Breast epithelium (tissue), 4 donors: ENCODE data around the gene MRPS10. TPM values are rescaled to one million over a fixed set of nuclear protein-coding genes. Genes with fewer than 3 reads are reported as not detected.
"Not testable (repeated sequence)": the region's sequence is repeated elsewhere in the genome, so short reads cannot be mapped to it uniquely, and the experiment has no call there.

Source experiments
- DNase-seq, 2 donors: peaks; one replicate each; pipeline ENCODE4 v3.0.0-alpha.2; 2019; ENCODE audit warnings: low spot score in 2 of 2
- H3K27ac ChIP-seq, 2 donors: fragments of 200-600 bp; sonication (generic) in 1 of 2; one replicate each; pipeline ENCODE4 v1.5.1; 2016 to 2019; ENCODE audit warnings: mild to moderate bottlenecking in 1 of 2
- H3K27me3 ChIP-seq, 2 donors: fragments of 200-600 bp; sonication (generic) in 1 of 2; one replicate each; pipeline versions ENCODE4 v1.5.1 to v1.6.0; 2017 to 2019; ENCODE audit warnings: control low read depth in 1 of 2, mild to moderate bottlenecking in 1 of 2
- H3K36me3 ChIP-seq: fragments of 200-600 bp; one replicate; pipeline ENCODE4 v1.5.1; 2019
- H3K4me1 ChIP-seq, 2 donors: fragments of 200-600 bp; sonication (generic); one replicate each; pipeline ENCODE4 v1.5.1; 2016 to 2019; ENCODE audit warnings: control low read depth in 1 of 2
- H3K4me3 ChIP-seq, 3 donors: fragments of 200-600 bp; sonication (generic); 1 replicate in 2 of 3; 2 replicates in 1 of 3; pipeline ENCODE4 v1.5.1; 2016 to 2019; ENCODE audit warnings: mild to moderate bottlenecking in 3 of 3, moderate library complexity in 2 of 3
- H3K9me3 ChIP-seq, 2 donors: fragments of 200-600 bp; sonication (generic) in 1 of 2; one replicate each; pipeline ENCODE4 v1.5.1; 2016 to 2019; ENCODE audit warnings: control low read depth in 1 of 2
- POLR2A ChIP-seq: fragments of 450-650 bp; IDR thresholded peaks from one replicate; pipeline ENCODE4 v1.6.1; 2016; ENCODE audit warnings: antibody characterized with exemption, mild to moderate bottlenecking, moderate library complexity
- POLR2AphosphoS5 ChIP-seq, 3 donors: sonication (generic); formaldehyde crosslinking; IDR thresholded peaks; one replicate each; pipeline ENCODE4 v1.6.1; 2017; ENCODE audit warnings: antibody characterized with exemption in 3 of 3
- intact Hi-C: fragments of 100-400 bp; cut with DNase I; formaldehyde crosslinking; loops from one replicate; pipeline ENCODE4 v1.15.1; 2023; ENCODE audit warnings: low total_unique reads
- total RNA-seq, 3 donors: library from RNA; depleted of rRNA; stranded (reverse); fragments of >200 nt; gene quantifications; one replicate each; pipeline ENCODE4 v1.1.0, GENCODE V29; 2016
- TF ChIP-seq, protein P1 (sequence below), 3 donors: fragments of 450-650 bp; IDR thresholded peaks; one replicate each; pipeline ENCODE4 v1.5.1; 2016 to 2017; ENCODE audit warnings: antibody characterized with exemption in 3 of 3, mild to moderate bottlenecking in 3 of 3, moderate library complexity in 3 of 3

Gene MRPS10
- total RNA-seq, 3 donors from 2014 or later: 25.6 to 37.0 (median 33.4) TPM

DNA sequence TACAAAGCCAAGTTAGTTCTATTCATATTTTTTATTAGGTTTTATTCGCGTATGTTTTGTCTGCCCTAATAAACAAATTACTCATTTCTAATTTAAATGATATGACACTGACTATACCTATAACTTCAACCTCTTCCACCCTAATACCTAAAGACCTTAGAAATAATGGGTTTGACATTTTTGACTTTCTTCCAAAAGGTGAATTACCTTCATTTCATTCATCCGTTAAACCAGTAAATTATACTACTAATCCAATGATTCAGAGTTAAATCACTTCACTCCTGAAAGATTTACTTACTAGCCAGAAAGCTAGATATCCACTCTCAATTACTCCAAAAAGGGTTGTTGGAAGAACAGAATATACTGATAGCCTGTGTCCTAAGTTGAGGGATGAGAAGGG, 5.2 kb downstream of the MRPS10 start:
- Histone ChIP-seq H3K9me3 (no peaks in the 10 kb centered on the region), H3K4me1 (no peaks in the 10 kb centered on the region), H3K4me3 (no peak overlapping the region), H3K27ac (no peak overlapping the region), H3K36me3 (no peaks in the 10 kb centered on the region), H3K27me3 (no peaks in the 10 kb centered on the region)
- intact Hi-C loops: no loop called here
- DNase-seq: no peak
- TF ChIP-seq POLR2A (no peak), POLR2AphosphoS5 (IDR thresholded peaks at IDR 0.05) (no peak)
- TF ChIP-seq, protein P1, sequence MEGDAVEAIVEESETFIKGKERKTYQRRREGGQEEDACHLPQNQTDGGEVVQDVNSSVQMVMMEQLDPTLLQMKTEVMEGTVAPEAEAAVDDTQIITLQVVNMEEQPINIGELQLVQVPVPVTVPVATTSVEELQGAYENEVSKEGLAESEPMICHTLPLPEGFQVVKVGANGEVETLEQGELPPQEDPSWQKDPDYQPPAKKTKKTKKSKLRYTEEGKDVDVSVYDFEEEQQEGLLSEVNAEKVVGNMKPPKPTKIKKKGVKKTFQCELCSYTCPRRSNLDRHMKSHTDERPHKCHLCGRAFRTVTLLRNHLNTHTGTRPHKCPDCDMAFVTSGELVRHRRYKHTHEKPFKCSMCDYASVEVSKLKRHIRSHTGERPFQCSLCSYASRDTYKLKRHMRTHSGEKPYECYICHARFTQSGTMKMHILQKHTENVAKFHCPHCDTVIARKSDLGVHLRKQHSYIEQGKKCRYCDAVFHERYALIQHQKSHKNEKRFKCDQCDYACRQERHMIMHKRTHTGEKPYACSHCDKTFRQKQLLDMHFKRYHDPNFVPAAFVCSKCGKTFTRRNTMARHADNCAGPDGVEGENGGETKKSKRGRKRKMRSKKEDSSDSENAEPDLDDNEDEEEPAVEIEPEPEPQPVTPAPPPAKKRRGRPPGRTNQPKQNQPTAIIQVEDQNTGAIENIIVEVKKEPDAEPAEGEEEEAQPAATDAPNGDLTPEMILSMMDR (IDR thresholded peaks at IDR 0.05): no peak

DNA sequence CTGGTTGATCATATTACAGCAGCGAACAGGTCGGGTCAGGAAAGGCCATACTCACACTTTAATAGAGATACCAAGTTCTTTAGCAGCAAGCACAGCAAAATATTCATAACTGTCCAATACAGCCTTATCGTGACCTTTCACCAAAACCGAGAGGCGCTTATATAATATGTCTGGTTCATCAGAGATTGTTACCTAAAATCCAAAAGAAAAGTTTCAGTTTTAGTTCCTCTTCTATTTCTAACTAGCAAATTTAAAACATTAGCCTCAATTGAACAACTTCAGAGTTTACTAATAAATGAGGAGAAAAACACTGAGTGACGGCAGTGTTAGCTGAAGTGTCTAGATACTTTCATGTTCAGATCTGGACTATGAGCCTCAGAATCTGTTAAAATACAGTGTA, 5.9 kb downstream of the MRPS10 start:
- intact Hi-C loops: no loop called here

DNA sequence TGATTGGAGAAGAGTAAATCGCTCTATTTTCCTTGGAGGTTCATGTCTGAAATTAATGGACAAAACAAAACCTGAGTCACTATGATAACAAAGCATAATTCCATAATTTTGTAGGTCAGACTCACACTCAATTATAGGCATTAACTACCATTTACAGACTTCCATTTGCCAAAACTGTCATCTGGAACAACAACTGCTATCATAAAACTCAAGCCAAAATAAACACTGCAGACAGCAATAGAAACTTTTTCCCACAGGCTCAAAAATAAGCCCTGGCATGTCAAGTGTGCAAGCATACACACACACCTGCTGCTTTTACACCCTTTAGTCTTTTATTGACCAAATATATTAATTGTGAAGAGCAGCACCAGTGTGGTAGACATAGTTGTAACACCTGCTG, 7.1 kb downstream of the MRPS10 start:
- Histone ChIP-seq H3K4me1 (no peaks in the 10 kb centered on the region), H3K27ac (no peak overlapping the region), H3K9me3 (no peaks in the 10 kb centered on the region), H3K27me3 (no peaks in the 10 kb centered on the region), H3K4me3 (no peak overlapping the region), H3K36me3 (no peaks in the 10 kb centered on the region)
- intact Hi-C loops: no loop called here
- DNase-seq: no peak
- TF ChIP-seq, protein P1 (IDR thresholded peaks at IDR 0.05): no peak
- TF ChIP-seq POLR2A: no peak
- no peak for TF ChIP-seq POLR2AphosphoS5 (IDR thresholded peaks at IDR 0.05)

More for the DNA sequence above, 5.9 kb downstream of the MRPS10 start:
- TF ChIP-seq, protein P1 (IDR thresholded peaks at IDR 0.05): no peak
- TF ChIP-seq POLR2A (no peak), POLR2AphosphoS5 (IDR thresholded peaks at IDR 0.05) (no peak)
- Histone ChIP-seq H3K9me3 (no peaks in the 10 kb centered on the region), H3K36me3 (no peaks in the 10 kb centered on the region), H3K27me3 (no peaks in the 10 kb centered on the region), H3K4me3 (no peak overlapping the region), H3K27ac (no peak overlapping the region), H3K4me1 (no peaks in the 10 kb centered on the region)
- DNase-seq: no peak

DNA sequence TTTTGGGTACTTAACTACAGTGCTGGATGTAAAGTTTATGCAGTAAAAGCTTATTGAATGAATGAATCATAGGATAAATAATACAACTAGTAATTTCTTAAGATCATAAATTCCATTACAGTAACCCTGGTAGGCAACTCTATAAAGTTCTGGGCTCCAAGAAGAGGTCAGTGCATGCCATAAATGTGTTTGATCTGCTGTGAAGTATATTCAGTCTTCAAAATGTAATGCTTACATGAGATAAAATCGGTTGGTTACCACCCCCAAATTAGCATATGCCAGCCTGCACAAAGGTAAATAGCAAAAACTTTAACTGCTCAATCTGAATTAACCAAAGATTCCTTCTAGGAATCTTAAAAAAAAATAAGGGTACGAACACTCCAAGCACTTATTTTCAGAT, 10.1 kb downstream of the MRPS10 start:
- DNase-seq, H3K9me3 ChIP-seq, H3K4me1 ChIP-seq, intact Hi-C loops, H3K27me3 ChIP-seq, H3K4me3 ChIP-seq, H3K36me3 ChIP-seq, H3K27ac ChIP-seq: not testable (repeated sequence)

DNA sequence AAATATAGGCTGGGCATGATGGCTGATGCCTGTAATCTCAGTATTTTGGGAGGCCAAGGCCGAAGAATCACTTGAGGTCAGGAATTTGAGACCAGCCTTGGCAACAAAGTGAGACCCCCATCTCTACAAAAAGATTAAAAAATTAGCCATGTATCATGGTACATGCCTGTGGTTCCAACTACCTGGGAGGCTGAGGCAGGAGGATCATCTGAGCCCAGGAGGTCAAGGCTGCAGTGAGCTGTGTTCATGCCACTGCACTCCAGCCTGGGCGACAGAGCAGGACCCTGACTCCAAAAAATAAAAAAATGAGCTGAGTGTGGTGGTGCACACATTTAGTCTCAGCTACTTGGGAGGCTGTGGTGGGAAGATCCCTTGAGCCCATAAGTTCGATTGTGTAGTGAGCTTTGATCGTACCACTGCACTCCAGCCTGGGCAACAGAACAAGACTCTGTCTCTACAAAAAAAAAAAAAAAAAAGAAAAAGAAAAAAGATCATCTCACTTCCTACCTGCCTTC, 12.8 kb downstream of the MRPS10 start:
- Histone ChIP-seq H3K27me3 (no peaks in the 10 kb centered on the region), H3K9me3 (no peaks in the 10 kb centered on the region), H3K27ac (no peak overlapping the region), H3K4me3 (no peak overlapping the region), H3K4me1 (no peaks in the 10 kb centered on the region), H3K36me3 (no peaks in the 10 kb centered on the region)
- intact Hi-C loops: no loop called here
- DNase-seq: no peak
- TF ChIP-seq POLR2AphosphoS5 (IDR thresholded peaks at IDR 0.05) (no peak), POLR2A (no peak)
- TF ChIP-seq, protein P1 (IDR thresholded peaks at IDR 0.05): no peak

DNA sequence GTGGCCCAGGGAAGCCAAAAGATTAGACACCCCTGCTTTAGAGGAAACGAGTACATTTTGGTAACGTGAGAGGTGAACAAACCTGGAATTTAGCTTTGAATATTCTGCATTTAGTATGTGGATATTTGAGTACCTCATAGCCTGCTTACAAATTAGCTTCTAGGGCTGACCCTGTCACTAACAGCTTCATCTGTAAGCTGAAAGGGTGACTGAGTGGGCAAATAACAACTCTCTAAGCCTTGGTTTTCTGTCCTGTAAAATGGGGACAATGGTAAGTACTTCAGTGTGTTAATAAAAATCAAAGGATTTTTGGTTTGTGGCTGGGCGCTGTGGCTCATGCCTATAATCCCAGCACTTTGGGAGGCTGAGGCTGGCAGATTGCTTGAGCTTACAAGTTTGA, 14.5 kb downstream of the MRPS10 start:
- no peaks in the 10 kb centered on the region for H3K9me3 ChIP-seq
- no peak overlapping the region for H3K4me3 ChIP-seq
- DNase-seq: no peak
- TF ChIP-seq, protein P1 (IDR thresholded peaks at IDR 0.05): no peak
- no peak for TF ChIP-seq POLR2AphosphoS5 (IDR thresholded peaks at IDR 0.05)
- no peak for TF ChIP-seq POLR2A
- no peaks in the 10 kb centered on the region for H3K36me3 ChIP-seq
- intact Hi-C loops: no loop called here
- no peaks in the 10 kb centered on the region for H3K4me1 ChIP-seq
- no peak overlapping the region for H3K27ac ChIP-seq
- no peaks in the 10 kb centered on the region for H3K27me3 ChIP-seq

DNA sequence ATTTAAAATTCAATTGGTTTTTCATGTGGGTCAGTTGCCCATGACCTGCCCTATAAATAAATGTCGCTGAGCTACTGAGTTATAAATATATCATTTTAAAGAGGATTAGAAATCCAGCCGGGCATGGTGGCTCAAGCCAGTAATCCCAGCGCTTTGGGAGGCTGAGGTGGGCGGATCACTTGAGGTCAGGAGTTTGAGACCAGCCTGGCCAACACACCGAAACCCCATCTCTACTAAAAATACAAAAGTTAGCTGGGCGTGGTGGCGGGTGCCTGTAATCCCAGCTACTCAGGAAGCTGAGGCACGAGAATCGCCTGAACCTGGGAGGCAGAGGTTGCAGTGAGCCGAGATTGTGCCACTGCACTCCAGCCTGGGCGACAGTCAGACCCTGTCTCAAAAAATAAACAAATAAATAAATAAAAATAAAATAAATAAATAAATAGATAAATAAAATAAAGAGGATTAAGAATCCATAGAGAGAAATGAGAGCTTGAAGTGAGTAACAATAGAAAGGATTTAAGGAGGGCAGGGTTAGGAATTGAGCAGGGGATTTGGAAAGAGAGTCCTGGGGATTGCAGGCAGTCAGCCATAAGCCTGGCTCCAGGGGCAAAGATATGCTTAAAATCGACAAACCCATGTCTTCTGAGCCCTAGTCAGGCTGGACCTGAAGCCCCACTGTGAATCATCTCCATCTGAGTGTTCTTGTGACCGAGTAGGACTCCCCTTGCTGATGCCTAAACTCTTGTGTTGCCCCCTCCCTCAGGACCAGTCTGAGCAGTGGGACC, 15.3 kb downstream of the MRPS10 start:
- H3K27me3 ChIP-seq, DNase-seq, H3K9me3 ChIP-seq, H3K4me3 ChIP-seq, H3K4me1 ChIP-seq, H3K36me3 ChIP-seq, H3K27ac ChIP-seq, intact Hi-C loops: not testable (repeated sequence)
